Lung microvascular endothelial cell (primary cell): ENCODE results near the gene RIIAD1. TPM values are rescaled to one million over a fixed set of nuclear protein-coding genes. Genes with fewer than 3 reads are reported as not detected.
"Not testable (repeated sequence)": the region's sequence is repeated elsewhere in the genome, so short reads cannot be mapped to it uniquely, and the experiment has no call there.

Source experiments
- DNase-seq, 2 donors: peaks; one replicate each; pipeline versions ENCODE4 v3.0.0 to v3.0.0-alpha.2; 2010; ENCODE audit warnings: low read depth in 2 of 2
- total RNA-seq: library from RNA; depleted of rRNA; stranded (reverse); fragments of >200 nt; gene quantifications from 2 replicates; pipeline ENCODE4 v1.2.1, GENCODE V29; 2014

RIIAD1 gene
- total RNA-seq, 1 donor from 2014 or later: not detected

DNA sequence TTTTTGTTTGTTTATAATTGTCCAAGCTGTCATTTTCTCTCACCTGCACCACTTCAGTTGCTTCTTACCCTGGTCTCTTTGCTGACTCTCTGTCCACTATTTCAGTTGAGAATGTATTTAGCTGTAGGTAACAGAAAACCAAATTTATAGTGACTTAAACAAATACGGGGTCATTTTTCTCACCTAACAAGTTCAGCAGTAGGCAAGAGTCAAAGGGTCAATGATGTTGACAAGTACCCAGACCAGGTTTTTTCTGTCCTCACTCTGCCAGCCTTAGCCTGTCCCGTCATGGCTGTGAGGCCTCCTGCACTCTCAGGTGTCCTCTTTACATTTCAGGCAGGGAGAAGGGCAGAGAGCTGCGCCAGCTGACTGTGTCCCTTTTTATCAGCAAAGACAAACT is 11.8 kb downstream of the RIIAD1 start:
- no peak for DNase-seq

DNA sequence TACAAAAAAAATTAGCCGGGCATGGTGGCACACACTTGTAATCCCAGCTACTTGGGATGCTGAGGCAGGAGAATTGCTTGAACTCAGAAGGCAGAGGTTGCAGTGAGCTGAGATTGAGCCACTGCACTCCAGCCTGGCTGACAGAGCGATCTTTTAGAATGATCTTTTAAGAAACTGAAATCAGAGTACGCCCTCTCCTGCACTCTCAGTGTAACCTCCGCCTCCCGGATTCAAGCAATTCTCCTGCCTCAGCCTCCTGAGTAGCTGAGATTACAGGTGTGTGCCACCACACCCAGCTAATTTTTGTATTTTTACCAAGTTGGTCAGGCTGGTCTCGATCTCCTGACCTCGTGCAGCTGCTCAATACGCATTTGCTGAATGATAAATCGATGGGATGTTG is 12.7 kb downstream of the RIIAD1 start:
- DNase-seq: not testable (repeated sequence)

DNA sequence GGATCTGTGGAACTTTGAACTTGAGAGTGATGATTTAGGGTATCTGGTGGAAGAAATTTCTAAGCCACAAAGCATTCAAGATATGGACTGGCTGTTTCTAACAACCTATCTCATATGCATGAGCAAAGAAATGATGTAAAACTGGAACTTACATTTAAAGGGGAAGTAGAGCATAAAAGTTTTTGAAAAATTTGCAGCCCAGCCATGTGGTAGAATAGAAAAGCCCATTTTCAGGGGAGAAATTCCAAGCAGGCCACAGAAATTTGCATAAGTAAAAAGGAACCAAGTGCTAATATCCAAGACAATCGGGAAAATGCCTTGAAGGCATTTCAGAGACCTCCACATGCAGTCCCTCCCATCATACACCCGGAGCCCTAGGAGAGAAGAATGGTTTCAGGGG is 15.7 kb downstream of the RIIAD1 start:
- DNase-seq: no peak

GRCh38 chr1:151737479-151737878 is 16.2 kb downstream of the RIIAD1 start:
- no peak for DNase-seq

- no peak for DNase-seq
Measured at GRCh38 chr1:151739590-151740355, 18.5 kb downstream of the RIIAD1 start.

DNA sequence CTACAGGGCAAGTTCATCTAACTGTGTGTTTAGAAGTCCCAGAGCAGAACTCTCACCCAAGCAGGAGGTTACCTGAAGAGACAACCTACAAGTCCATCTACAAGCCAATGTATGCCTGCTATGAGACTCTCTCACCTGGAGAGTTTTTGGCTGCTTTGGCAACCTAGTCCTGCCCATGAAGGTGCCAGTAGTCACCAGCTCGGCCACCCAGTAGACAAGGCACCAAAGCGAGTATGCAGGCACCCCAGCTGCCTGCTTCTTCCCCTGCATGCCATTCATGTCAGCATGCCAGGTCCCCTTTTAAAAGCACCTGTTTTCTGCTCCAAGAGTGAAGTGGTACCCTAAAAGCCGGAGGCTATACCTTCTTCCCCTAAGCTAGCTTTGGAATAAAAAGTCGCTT is 20.2 kb downstream of the RIIAD1 start:
- DNase-seq: no peak

GRCh38 chr1:151756291-151756690 is 35.0 kb downstream of the RIIAD1 start:
- peak in 1 of 2 donors; percentile 58 for DNase-seq

GRCh38 chr1:151759241-151759640 is 37.9 kb downstream of the RIIAD1 start:
- DNase-seq: no peak

- DNase-seq: peak in 1 of 2 donors; percentile 51
Measured at GRCh38 chr1:151760597-151761385, 39.5 kb downstream of the RIIAD1 start.

GRCh38 chr1:151762941-151763921 is 41.9 kb downstream of the RIIAD1 start, which contains the start of gene MRPL9:
Gene MRPL9 (minus strand): TSS chr1:151763496. CDS start chr1:151763479, 17 bp downstream.
- DNase-seq: peak; percentile 77 to 82

GRCh38 chr1:151763990-151764389 is 42.7 kb downstream of the RIIAD1 start:
- peak in 1 of 2 donors; percentile 10 for DNase-seq

DNA sequence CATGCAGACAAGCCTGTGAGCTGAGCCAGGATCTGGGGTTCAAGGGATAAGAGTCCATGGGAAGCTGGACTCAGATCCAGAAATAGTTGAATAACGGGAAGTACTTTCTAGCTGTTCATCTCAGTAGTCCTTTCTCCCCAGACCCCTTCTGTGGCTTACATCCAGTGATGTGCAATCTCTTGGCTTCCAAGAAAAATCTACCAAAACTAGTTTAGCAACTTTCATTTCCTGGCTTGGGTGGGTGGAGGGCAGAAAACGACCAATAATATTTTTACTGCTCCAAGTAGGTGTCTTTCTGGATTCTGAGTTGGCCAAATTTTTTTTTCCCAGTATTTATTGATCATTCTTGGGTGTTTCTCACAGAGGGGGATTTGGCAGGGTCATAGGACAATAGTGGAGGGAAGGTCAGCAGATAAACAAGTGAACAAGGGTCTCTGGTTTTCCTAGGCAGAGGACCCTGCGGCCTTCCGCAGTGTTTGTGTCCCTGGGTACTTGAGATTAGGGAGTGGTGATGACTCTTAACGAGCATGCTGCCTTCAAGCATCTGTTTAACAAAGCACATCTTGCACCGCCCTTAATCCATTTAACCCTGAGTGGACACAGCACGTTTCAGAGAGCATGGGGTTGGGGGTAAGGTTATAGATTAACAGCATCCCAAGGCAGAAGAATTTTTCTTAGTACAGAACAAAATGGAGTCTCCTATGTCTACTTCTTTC is 47.2 kb downstream of the RIIAD1 start:
- not testable (repeated sequence) for DNase-seq

DNA sequence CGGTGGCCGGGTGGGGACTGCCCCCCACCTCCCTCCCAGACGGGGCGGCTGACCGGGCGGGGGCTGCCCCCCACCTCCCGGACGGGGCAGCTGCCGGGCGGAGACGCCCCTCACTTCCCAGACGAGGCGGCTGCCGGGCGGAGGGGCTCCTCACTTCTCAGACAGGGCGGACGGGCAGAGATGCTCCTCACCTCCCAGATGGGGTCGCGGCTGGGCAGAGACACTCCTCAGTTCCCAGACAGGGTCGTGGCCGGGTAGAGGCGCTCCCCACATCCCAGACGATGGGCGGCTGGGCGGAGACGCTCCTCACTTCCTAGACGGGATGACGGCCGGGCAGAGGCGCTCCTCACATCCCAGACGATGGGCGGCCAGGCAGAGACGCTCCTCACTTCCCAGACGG is 47.9 kb downstream of the RIIAD1 start:
- DNase-seq: not testable (repeated sequence)

DNA sequence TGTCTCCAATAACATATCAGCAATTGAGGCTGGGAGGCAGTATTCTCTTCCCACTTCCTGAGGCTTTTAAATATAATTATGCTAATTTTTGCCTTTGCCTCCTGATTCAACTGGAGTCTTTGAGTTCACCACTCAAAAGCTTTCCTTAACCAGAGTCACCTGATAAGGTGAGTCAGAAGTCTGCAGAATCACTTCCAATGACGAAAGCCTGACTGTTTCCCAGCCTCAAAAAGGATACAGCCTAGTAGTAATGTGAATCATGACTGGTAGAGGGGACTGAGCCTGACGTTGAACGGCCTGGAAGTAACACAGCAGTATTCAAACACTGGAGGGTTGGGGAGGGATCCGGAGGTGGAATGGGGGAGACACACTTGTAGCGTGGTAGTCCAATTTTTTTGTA is 52.4 kb downstream of the RIIAD1 start:
- DNase-seq: peak in 1 of 2 donors; percentile 27

DNA sequence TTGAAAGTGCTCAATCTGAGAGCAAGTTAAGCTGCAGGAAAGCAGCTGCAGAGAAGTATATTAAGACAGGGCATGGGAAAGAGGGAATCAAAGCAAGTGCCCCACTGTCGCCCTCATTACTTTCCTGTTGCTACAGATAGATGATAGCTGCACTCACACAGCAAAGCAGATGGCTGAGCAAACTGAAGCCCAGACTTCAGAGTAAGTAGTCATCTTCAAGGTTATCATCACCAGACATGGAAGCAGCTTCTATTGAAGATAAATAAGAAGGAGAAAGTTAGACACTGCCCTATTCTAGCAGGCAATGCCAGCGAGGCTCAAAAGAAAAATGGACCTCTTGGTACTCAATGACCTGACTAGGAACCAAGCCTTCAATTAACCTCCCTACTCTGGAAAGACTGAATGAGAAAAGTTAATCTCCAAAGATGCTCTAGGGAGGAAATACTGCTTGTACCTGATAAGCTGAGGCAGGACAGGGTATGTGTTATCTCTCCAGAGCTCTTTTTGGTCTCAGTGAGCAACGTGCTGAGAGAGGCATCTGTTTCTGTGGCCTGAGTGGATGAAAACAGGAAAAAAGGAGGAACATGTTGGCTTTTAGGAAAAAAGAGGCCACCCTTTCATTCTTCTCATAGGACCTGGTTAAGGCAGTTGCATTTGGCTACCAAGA is 53.1 kb downstream of the RIIAD1 start:
- DNase-seq: no peak

DNA sequence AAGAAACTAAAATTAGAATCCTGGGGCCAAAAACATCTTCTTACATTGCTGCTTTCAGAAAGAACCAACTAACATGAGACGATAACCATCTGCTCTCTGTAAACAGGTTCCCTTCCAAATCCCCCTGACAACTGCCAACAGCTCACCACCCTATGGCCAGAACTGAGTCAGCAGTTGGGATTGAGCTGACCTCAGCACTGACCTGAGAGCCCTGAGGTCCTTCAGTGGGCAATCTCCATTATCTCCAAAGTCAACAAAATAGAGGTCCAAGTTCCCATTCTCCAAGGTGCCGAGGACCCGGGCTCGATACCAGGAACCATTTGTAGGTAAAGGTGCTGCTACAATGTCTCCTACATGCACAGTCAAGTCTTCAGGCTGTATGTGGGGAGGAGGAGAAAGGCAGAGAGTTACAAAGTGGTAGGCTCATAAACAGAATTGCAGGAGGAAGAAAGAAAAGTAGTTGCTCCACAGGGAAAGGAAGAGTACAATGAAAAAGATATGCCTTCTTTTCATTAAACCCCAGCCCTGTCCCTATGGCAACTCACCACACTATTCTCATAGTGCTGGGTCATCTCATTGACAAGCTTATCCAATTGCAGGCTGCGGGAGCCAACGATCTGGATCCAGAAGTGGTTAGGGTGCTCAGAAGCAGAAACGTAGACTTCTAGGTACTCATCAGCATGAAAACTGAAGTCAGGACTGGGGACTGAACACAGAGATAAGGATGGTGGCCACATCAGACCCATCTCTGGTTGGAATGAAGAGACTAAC is 54.8 kb downstream of the RIIAD1 start:
- DNase-seq: no peak

DNA sequence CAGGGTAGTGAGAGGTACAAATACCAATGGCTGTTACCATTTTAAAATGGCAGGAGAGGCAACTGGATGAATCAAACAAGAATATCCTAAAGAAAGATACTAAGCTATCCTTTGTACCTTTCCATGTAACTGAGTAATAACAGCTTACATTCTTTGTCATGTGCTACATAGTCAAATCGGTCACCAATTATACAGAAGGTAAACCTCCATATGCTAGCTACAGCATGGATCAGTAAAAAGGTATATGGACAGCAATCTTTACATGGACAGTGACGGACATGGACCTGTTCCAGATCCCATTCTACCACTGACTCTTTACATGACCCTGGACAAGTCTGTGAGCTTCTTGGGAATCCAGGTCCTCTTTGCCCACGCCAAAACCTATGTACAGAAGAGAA is 55.3 kb downstream of the RIIAD1 start:
- DNase-seq: no peak

- no peak for DNase-seq
Measured at GRCh38 chr1:151777317-151777716, 56.0 kb downstream of the RIIAD1 start.
